ENCODE data around the gene ALDH4A1. TPM values are rescaled to one million over a fixed set of nuclear protein-coding genes. Genes with fewer than 3 reads are reported as not detected.
"Not testable (repeated sequence)": the region's sequence is repeated elsewhere in the genome, so short reads cannot be mapped to it uniquely, and the experiment has no call there.

The ALDH4A1 gene
- total RNA-seq, 3 donors from 2014 or later: 2.7 to 7.7 (median 5.6) TPM

GRCh38 chr1:18899363-18900049 is 2.8 kb downstream of the ALDH4A1 start:
- TF ChIP-seq CTCF (IDR thresholded peaks at IDR 0.05): no peak
- intact Hi-C loops (cut with DNase I, micrococcal nuclease): loop anchor here (10.0 kb wide), 2 partner anchors 55 to 195 kb away; partner anchors contain the start of gene IFFO2 (in 1 of the 2)
- no peaks in the 10 kb centered on the region for H3K36me3 ChIP-seq (ENCODE audit: low read depth)
- no peaks in the 10 kb centered on the region for H3K9me3 ChIP-seq
- peaks cover 10% of the 10 kb centered on the region for H3K4me1 ChIP-seq (ENCODE audit: low read depth)
- no peak for ATAC-seq
- no peak for DNase-seq
- no peak overlapping the region for H3K4me3 ChIP-seq

DNA sequence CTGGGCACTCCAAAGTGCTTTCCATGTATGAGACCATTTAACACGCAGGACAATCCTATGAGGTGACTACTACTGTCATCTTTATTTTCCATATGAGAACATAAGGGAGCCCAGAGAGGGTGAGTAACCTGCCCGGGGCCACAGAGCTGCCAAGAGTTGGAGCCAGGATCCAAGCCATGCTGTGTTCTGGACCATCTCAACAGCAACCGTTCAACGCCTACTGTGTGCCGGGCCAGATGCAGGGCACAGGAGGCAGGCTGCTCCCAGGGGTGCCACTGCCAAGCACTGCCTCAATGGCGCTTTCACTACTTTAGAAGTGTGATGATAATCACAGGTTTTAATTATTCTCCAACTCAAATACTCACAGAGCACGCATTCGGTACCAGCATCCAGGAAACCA is 3.8 kb downstream of the ALDH4A1 start:
- Histone ChIP-seq H3K4me1 (ENCODE audit: low read depth) (peaks cover 9% of the 10 kb centered on the region), H3K9me3 (no peaks in the 10 kb centered on the region), H3K4me3 (no peak overlapping the region), H3K36me3 (ENCODE audit: low read depth) (no peaks in the 10 kb centered on the region)
- no peak for TF ChIP-seq CTCF (IDR thresholded peaks at IDR 0.05)
- DNase-seq (no peak), ATAC-seq (no peak)
- intact Hi-C loops (cut with DNase I, micrococcal nuclease): no loop called here

DNA sequence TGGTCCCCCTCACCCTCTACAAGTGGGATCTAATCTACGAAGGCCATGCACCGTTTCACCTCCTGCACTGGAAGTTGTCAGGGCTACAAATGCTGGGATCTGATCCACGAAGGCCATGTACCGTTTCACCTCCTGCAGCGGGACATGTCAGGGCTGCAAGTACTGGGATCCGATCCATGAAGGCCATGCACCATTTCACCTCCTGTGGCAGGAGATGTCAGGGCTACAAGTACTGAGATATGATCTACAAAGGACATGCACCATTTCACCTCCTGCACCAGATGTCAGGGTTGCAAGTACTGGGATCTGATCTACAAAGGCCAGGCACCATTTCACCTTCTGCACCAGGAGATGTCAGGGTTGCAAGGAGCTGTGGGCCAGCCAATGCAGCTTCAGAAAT is 7.0 kb downstream of the ALDH4A1 start:
- Histone ChIP-seq H3K36me3 (ENCODE audit: low read depth) (no peaks in the 10 kb centered on the region), H3K4me1 (ENCODE audit: low read depth) (no peaks in the 10 kb centered on the region), H3K4me3 (no peak overlapping the region), H3K9me3 (no peaks in the 10 kb centered on the region)
- no peak for TF ChIP-seq CTCF (IDR thresholded peaks at IDR 0.05)
- ATAC-seq (no peak), DNase-seq (no peak)
- intact Hi-C loops (cut with DNase I, micrococcal nuclease): no loop called here

- intact Hi-C loops (cut with DNase I, micrococcal nuclease): no loop called here
Measured at GRCh38 chr1:18893120-18893519, 9.2 kb downstream of the ALDH4A1 start.

GRCh38 chr1:18891858-18892257 is 10.5 kb downstream of the ALDH4A1 start:
- intact Hi-C loops (cut with DNase I, micrococcal nuclease); H3K9me3 ChIP-seq; H3K36me3 ChIP-seq (ENCODE audit: low read depth); H3K4me1 ChIP-seq (ENCODE audit: low read depth); DNase-seq; H3K4me3 ChIP-seq; ATAC-seq: not testable (repeated sequence)

More at GRCh38 chr1:18893120-18893519, 9.2 kb downstream of the ALDH4A1 start:
- DNase-seq (no peak), ATAC-seq (no peak)
- H3K9me3 ChIP-seq: no peaks in the 10 kb centered on the region
- H3K4me3 ChIP-seq: no peak overlapping the region
- TF ChIP-seq CTCF (IDR thresholded peaks at IDR 0.05): no peak
- no peaks in the 10 kb centered on the region for H3K36me3 ChIP-seq (ENCODE audit: low read depth)
- no peaks in the 10 kb centered on the region for H3K4me1 ChIP-seq (ENCODE audit: low read depth)

GRCh38 chr1:18891426-18891780 is 11.0 kb downstream of the ALDH4A1 start:
- Histone ChIP-seq H3K4me1 (ENCODE audit: low read depth) (no peaks in the 10 kb centered on the region), H3K9me3 (no peaks in the 10 kb centered on the region), H3K36me3 (ENCODE audit: low read depth) (no peaks in the 10 kb centered on the region), H3K4me3 (no peak overlapping the region)
- intact Hi-C loops (cut with DNase I, micrococcal nuclease): no loop called here
- ATAC-seq (no peak), DNase-seq (no peak)
- TF ChIP-seq CTCF (IDR thresholded peaks at IDR 0.05): no peak
